Transverse colon (tissue), 4 donors: ENCODE data around the gene UBR7.

Experiments used
- POLR2A ChIP-seq: fragments of 450-650 bp; IDR thresholded peaks from one replicate; pipeline ENCODE4 v1.6.1; 2016; ENCODE audit warnings: antibody characterized with exemption, mild to moderate bottlenecking, moderate library complexity
- POLR2AphosphoS5 ChIP-seq, 3 donors: sonication (generic); formaldehyde crosslinking; IDR thresholded peaks; one replicate each; pipeline ENCODE4 v1.6.1; 2016; ENCODE audit warnings: antibody characterized with exemption in 3 of 3
- TF ChIP-seq, protein P1 (sequence below), 5 experiments: fragments of 200-600 bp in 3 of 5; fragments of 450-650 bp in 2 of 5; sonication (generic) in 3 of 5; IDR thresholded peaks; 1 replicate in 2 of 5; 2 replicates in 3 of 5; pipeline ENCODE4 v1.5.1; 2016 to 2017; ENCODE audit warnings: antibody characterized with exemption in 5 of 5, inconsistent platforms in 3 of 5, mild to moderate bottlenecking in 2 of 5, moderate library complexity in 1 of 5

GRCh38 chr14:93199031-93199430, 8.0 kb upstream of the UBR7 start:
- TF ChIP-seq, protein P1, sequence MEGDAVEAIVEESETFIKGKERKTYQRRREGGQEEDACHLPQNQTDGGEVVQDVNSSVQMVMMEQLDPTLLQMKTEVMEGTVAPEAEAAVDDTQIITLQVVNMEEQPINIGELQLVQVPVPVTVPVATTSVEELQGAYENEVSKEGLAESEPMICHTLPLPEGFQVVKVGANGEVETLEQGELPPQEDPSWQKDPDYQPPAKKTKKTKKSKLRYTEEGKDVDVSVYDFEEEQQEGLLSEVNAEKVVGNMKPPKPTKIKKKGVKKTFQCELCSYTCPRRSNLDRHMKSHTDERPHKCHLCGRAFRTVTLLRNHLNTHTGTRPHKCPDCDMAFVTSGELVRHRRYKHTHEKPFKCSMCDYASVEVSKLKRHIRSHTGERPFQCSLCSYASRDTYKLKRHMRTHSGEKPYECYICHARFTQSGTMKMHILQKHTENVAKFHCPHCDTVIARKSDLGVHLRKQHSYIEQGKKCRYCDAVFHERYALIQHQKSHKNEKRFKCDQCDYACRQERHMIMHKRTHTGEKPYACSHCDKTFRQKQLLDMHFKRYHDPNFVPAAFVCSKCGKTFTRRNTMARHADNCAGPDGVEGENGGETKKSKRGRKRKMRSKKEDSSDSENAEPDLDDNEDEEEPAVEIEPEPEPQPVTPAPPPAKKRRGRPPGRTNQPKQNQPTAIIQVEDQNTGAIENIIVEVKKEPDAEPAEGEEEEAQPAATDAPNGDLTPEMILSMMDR (IDR thresholded peaks at IDR 0.05): no peak
- TF ChIP-seq POLR2A: no peak
- TF ChIP-seq POLR2AphosphoS5 (IDR thresholded peaks at IDR 0.05): no peak
